Stimulated activated CD4-positive, alpha-beta T cell treated with anti-CD3 and anti-CD28 coated beads, Interleukin-12 subunit alpha, Interleukin-12 subunit beta, amount 100 ng/mL, for 24 hours (primary cell): Measurements from ENCODE around the gene SRL.
"Not testable (repeated sequence)": the region's sequence is repeated elsewhere in the genome, so short reads cannot be mapped to it uniquely, and the experiment has no call there.

Experiments
- DNase-seq, 2 experiments: peaks; one replicate each; pipeline ENCODE4 v3.0.0-alpha.2; 2020; ENCODE audit warnings: low read depth in 2 of 2

The SRL gene

GRCh38 chr16:4166821-4167220 is 75.1 kb downstream of the SRL start:
- no peak for DNase-seq

GRCh38 chr16:4160658-4161430 is 81.0 kb downstream of the SRL start:
- DNase-seq = no peak

- no peak for DNase-seq
These were observed 82.2 kb downstream of the SRL start for GRCh38 chr16:4159726-4160125.

- DNase-seq = no peak
These were observed 83.5 kb downstream of the SRL start for GRCh38 chr16:4158143-4159093.

GRCh38 chr16:4157376-4157825 is 84.5 kb downstream of the SRL start:
- no peak for DNase-seq

GRCh38 chr16:4156503-4156902 is 85.4 kb downstream of the SRL start:
- not testable (repeated sequence) for DNase-seq

GRCh38 chr16:4153364-4153763 is 88.5 kb downstream of the SRL start:
- DNase-seq = not testable (repeated sequence)

- DNase-seq = no peak
These were observed 89.6 kb downstream of the SRL start for GRCh38 chr16:4152267-4152666.

- no peak for DNase-seq
These were observed 94.6 kb downstream of the SRL start for GRCh38 chr16:4147236-4147635.

- no peak for DNase-seq
These were observed 99.6 kb downstream of the SRL start for GRCh38 chr16:4142268-4142667.

GRCh38 chr16:4141604-4142003 is 100.3 kb downstream of the SRL start:
- DNase-seq = no peak

- DNase-seq = no peak
These were observed 101.2 kb downstream of the SRL start for GRCh38 chr16:4140652-4141051.

- no peak for DNase-seq
These were observed 101.9 kb downstream of the SRL start for GRCh38 chr16:4139968-4140367.
